Neuronal stem cell (in vitro differentiated cells): ENCODE measurements around the gene SRGAP2C.
"Not testable (repeated sequence)": the region's sequence is repeated elsewhere in the genome, so short reads cannot be mapped to it uniquely, and the experiment has no call there.

ENCODE experiments used
- DNase-seq: peaks from one replicate; pipeline ENCODE4 v3.0.0-alpha.2; 2013; ENCODE audit warnings: low spot score
- H2AFZ ChIP-seq: one replicate; pipeline ENCODE4 v1.6.1; 2013; ENCODE audit warnings: mild to moderate bottlenecking, low read length, inconsistent platforms
- H2AK5ac ChIP-seq: 2 replicates; pipeline ENCODE4 v1.6.1; 2013; ENCODE audit warnings: low read depth, mild to moderate bottlenecking, inconsistent platforms, low read length, moderate library complexity, mixed read lengths
- H2BK120ac ChIP-seq: 2 replicates; pipeline ENCODE4 v1.6.1; 2013; ENCODE audit warnings: low read depth, mild to moderate bottlenecking, inconsistent platforms, low read length, moderate library complexity, mixed read lengths
- H2BK12ac ChIP-seq: one replicate; pipeline ENCODE4 v1.6.1; 2013; ENCODE audit warnings: low read length, inconsistent platforms
- H2BK15ac ChIP-seq: 2 replicates; pipeline ENCODE4 v1.6.1; 2013; ENCODE audit warnings: mild to moderate bottlenecking, low read length, inconsistent platforms, mixed read lengths
- H2BK5ac ChIP-seq: one replicate; pipeline ENCODE4 v1.6.1; 2013; ENCODE audit warnings: inconsistent platforms, mild to moderate bottlenecking, low read length, moderate library complexity
- H3K14ac ChIP-seq: one replicate; pipeline ENCODE4 v1.6.1; 2013; ENCODE audit warnings: low read length, inconsistent platforms
- H3K18ac ChIP-seq: 2 replicates; pipeline ENCODE4 v1.6.1; 2013; ENCODE audit warnings: low read length, inconsistent platforms
- H3K23ac ChIP-seq: 2 replicates; pipeline ENCODE4 v1.6.1; 2013; ENCODE audit warnings: low read depth, mild to moderate bottlenecking, mixed read lengths, low read length, inconsistent platforms; ENCODE audit not compliant: poor library complexity
- H3K27ac ChIP-seq: replicated peaks from 3 replicates; pipeline ENCODE4 v1.5.1; 2013; ENCODE audit warnings: low read length, inconsistent platforms
- H3K27me3 ChIP-seq, 3 experiments: 2 replicates each; pipeline ENCODE4 v1.6.1; 2013; ENCODE audit warnings: low read length in 3 of 3, mild to moderate bottlenecking in 2 of 3, inconsistent platforms in 1 of 3, low read depth in 1 of 3, mixed read lengths in 1 of 3, moderate library complexity in 1 of 3; ENCODE audit not compliant: control insufficient read depth in 3 of 3, insufficient read depth in 3 of 3
- H3K36me3 ChIP-seq, 2 donors: replicated peaks in 1 of 2; 2 replicates each; pipeline ENCODE4 v1.6.1; 2013; ENCODE audit warnings: low read length in 2 of 2; ENCODE audit not compliant: control insufficient read depth in 2 of 2, insufficient read depth in 2 of 2
- H3K4ac ChIP-seq: 2 replicates; pipeline ENCODE4 v1.6.1; 2013; ENCODE audit warnings: inconsistent platforms, mild to moderate bottlenecking, low read length, moderate library complexity
- H3K4me1 ChIP-seq, 2 donors: 1 replicate in 1 of 2; 2 replicates in 1 of 2; pipeline ENCODE4 v1.6.1; 2013; ENCODE audit warnings: low read length in 2 of 2, low read depth in 1 of 2; ENCODE audit not compliant: control insufficient read depth in 2 of 2, insufficient read depth in 1 of 2
- H3K4me2 ChIP-seq: one replicate; pipeline ENCODE4 v1.6.1; 2013; ENCODE audit warnings: mild to moderate bottlenecking, low read length, inconsistent platforms; ENCODE audit not compliant: insufficient read depth, poor library complexity, severe bottlenecking
- H3K4me3 ChIP-seq, 2 donors: 2 replicates each; pipeline ENCODE4 v1.5.1; 2013; ENCODE audit warnings: low read length in 2 of 2, mild to moderate bottlenecking in 2 of 2, inconsistent platforms in 1 of 2, moderate library complexity in 1 of 2
- H3K79me1 ChIP-seq: one replicate; pipeline ENCODE4 v1.6.1; 2013; ENCODE audit warnings: low read depth, mild to moderate bottlenecking, inconsistent platforms, low read length, moderate library complexity
- H3K9ac ChIP-seq: one replicate; pipeline ENCODE4 v1.6.1; 2013; ENCODE audit warnings: mild to moderate bottlenecking, low read depth, low read length, inconsistent platforms; ENCODE audit not compliant: poor library complexity
- H3K9me3 ChIP-seq, 2 donors: replicated peaks in 1 of 2; 2 replicates each; pipeline versions ENCODE3 to v1.6.1; 2013; ENCODE audit warnings: low read length in 2 of 2, mild to moderate bottlenecking in 2 of 2, inconsistent platforms in 1 of 2, low read depth in 1 of 2, mixed read lengths in 1 of 2, moderate library complexity in 1 of 2; ENCODE audit not compliant: control insufficient read depth in 2 of 2, insufficient read depth in 1 of 2
- H4K8ac ChIP-seq: one replicate; pipeline ENCODE4 v1.6.1; 2013; ENCODE audit warnings: low read depth, mild to moderate bottlenecking, inconsistent platforms, low read length, moderate library complexity
- H4K91ac ChIP-seq: one replicate; pipeline ENCODE4 v1.6.1; 2013; ENCODE audit warnings: low read length, low read depth, mild to moderate bottlenecking, inconsistent platforms; ENCODE audit not compliant: poor library complexity
- WGBS, 2 donors: extraction: QIAGEN DNeasy Blood & Tissue Kit; methylation state at CpG; one replicate each; pipeline ENCODE4 v1.1.7; 2013; ENCODE audit warnings: missing lambda C conversion rate in 2 of 2, mixed read lengths in 1 of 2; ENCODE audit not compliant: insufficient read length in 2 of 2, insufficient replicate concordance in 1 of 2; ENCODE audit errors: extremely low coverage in 2 of 2; 5-methylcytosine and 5-hydroxymethylcytosine counted together

SRGAP2C gene

DNA sequence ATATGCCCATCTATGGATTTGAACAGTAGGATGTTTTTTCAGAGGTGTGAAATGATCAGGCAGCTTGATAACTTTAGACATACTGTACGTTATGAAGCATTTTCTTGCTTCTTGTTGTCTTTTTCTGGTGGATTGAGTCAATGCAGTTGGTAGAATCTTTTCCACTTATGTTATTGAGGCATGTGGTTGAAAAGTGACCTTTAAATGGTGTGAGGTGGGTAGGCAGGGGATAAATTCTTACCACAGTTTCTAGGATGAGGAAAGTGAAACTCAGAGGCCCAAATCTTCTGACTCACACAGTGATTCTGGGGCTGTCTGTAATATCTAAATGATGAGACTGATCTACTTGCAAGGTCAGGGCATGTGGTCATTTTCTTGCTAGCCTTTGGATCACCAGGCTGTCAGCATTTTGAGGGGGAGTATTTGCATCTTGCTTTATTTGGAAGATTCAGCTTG lies 79.0 kb downstream of the SRGAP2C start:
- H3K4me1 ChIP-seq, H2BK12ac ChIP-seq, H2AFZ ChIP-seq, H3K36me3 ChIP-seq, H3K18ac ChIP-seq, H2BK5ac ChIP-seq, H3K79me1 ChIP-seq, H4K8ac ChIP-seq, H3K4me2 ChIP-seq, DNase-seq, H2BK15ac ChIP-seq, H3K9me3 ChIP-seq, H3K27me3 ChIP-seq, H4K91ac ChIP-seq, H3K27ac ChIP-seq, H3K9ac ChIP-seq, H2BK120ac ChIP-seq, H3K14ac ChIP-seq, H3K4me3 ChIP-seq, H3K4ac ChIP-seq, H3K23ac ChIP-seq, H2AK5ac ChIP-seq: not testable (repeated sequence)
- WGBS, 2 donors: no CpG with 5 or more reads among the region's 1 CpG

DNA sequence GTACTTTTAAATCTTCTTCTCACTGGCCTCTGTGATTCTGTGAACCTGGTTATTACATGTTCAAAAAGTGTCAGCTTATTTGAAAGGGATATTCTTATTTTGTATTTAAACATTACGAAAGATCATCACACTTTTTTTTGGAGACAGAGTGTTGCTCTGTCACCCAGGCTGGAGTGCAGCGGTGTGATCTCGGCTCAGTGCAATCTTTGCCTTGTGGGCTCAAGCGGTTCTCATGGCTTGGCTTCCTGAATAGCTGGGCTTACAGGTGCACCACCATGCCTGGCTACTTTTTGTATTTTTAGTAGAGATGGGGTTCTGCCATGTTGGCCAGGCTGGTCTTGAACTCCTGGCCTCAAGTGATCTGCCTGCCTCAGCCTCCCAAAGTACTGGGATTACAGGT lies 82.3 kb downstream of the SRGAP2C start:
- not testable (repeated sequence) for DNase-seq, H3K9me3 ChIP-seq
- no CpG with 5 or more reads among the region's 4 CpGs for WGBS, 2 donors

GRCh38 chr1:121269309-121269708 lies 84.5 kb downstream of the SRGAP2C start:
- DNase-seq: not testable (repeated sequence)
- no CpG with 5 or more reads among the region's 1 CpG for WGBS, 2 donors

More for the DNA sequence above, 82.3 kb downstream of the SRGAP2C start:
- H2BK15ac ChIP-seq, H3K9ac ChIP-seq, H3K4me1 ChIP-seq, H3K4ac ChIP-seq, H3K4me2 ChIP-seq, H2AK5ac ChIP-seq, H2BK5ac ChIP-seq, H2AFZ ChIP-seq, H3K27ac ChIP-seq, H3K14ac ChIP-seq, H4K8ac ChIP-seq, H3K23ac ChIP-seq, H4K91ac ChIP-seq, H3K36me3 ChIP-seq, H3K4me3 ChIP-seq, H2BK120ac ChIP-seq, H2BK12ac ChIP-seq, H3K18ac ChIP-seq, H3K79me1 ChIP-seq, H3K27me3 ChIP-seq: not testable (repeated sequence)

DNA sequence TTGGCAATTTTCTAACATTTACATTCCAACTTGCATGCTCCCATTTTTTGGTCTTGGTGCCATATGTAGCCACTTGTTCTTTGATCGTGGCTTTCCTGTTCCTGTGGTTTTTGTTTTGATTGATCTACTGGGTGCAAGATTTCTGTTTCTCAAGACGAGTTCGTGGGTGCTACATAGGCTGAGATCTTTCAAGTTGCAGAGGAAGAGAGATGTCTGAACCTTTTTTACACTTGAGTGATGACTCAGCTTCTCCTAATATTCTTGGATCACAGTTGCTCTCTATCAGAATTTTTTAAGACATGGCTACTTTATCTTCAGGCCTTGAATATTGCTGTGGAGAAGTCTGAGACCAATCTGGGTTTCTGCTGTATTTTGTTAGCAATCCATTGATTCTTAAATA lies 85.2 kb downstream of the SRGAP2C start:
- WGBS, 2 donors: no CpG with 5 or more reads among the region's 3 CpGs
- not testable (repeated sequence) for H2BK15ac ChIP-seq, H3K4me2 ChIP-seq, H3K4me1 ChIP-seq, H3K4ac ChIP-seq, H3K18ac ChIP-seq, H3K9ac ChIP-seq, H4K91ac ChIP-seq, H2BK5ac ChIP-seq, DNase-seq, H2BK120ac ChIP-seq, H2BK12ac ChIP-seq, H3K79me1 ChIP-seq, H2AFZ ChIP-seq, H2AK5ac ChIP-seq, H3K4me3 ChIP-seq, H4K8ac ChIP-seq, H3K27me3 ChIP-seq, H3K23ac ChIP-seq, H3K14ac ChIP-seq, H3K27ac ChIP-seq, H3K9me3 ChIP-seq, H3K36me3 ChIP-seq

More at GRCh38 chr1:121269309-121269708, 84.5 kb downstream of the SRGAP2C start:
- H2BK120ac ChIP-seq, H3K23ac ChIP-seq, H3K36me3 ChIP-seq, H2BK15ac ChIP-seq, H2BK5ac ChIP-seq, H3K4me1 ChIP-seq, H3K18ac ChIP-seq, H2AK5ac ChIP-seq, H2BK12ac ChIP-seq, H3K4me2 ChIP-seq, H3K9ac ChIP-seq, H4K8ac ChIP-seq, H3K9me3 ChIP-seq, H3K14ac ChIP-seq, H4K91ac ChIP-seq, H3K27ac ChIP-seq, H3K4ac ChIP-seq, H2AFZ ChIP-seq, H3K79me1 ChIP-seq, H3K4me3 ChIP-seq, H3K27me3 ChIP-seq: not testable (repeated sequence)
